Measurements from ENCODE around the gene LST1.

- TF ChIP-seq CTCF (IDR thresholded peaks at IDR 0.05; ENCODE audit: insufficient read depth, low read length, poor library complexity, severe bottlenecking) (no peak), EZH2phosphoT487 (conservative IDR thresholded peaks at IDR 0.05; ENCODE audit: low read length) (no peak)
Measured at GRCh38 chr6:31624070-31624469, 38.0 kb downstream of the LST1 start.
